ENCODE data around the gene COL23A1.

Gene COL23A1

GRCh38 chr5:178553517-178553916 is 36.7 kb downstream of the COL23A1 start:
- no peak for TF ChIP-seq CTCF (IDR thresholded peaks at IDR 0.05; ENCODE audit: borderline replicate concordance, control extremely low read depth, extremely low read depth, insufficient read depth, missing control alignments)
- in situ Hi-C loops (cut with MboI; ENCODE audit: low sequenced_read_pairs, unreplicated experiment): loop anchor here (10.0 kb wide), 1 partner anchor 269 kb away; no protein-coding TSS in a partner anchor
- DNase-seq (ENCODE audit: low spot score): no peak

GRCh38 chr5:178551468-178551867 is 38.7 kb downstream of the COL23A1 start:
- no peak for DNase-seq (ENCODE audit: low spot score)
- no peak for TF ChIP-seq CTCF (IDR thresholded peaks at IDR 0.05; ENCODE audit: borderline replicate concordance, control extremely low read depth, extremely low read depth, insufficient read depth, missing control alignments)
- in situ Hi-C loops (cut with MboI; ENCODE audit: low sequenced_read_pairs, unreplicated experiment): loop anchor here (10.0 kb wide), 1 partner anchor 267 kb away; no protein-coding TSS in a partner anchor

GRCh38 chr5:178551059-178551458 is 39.1 kb downstream of the COL23A1 start:
- peak; percentile 29 for TF ChIP-seq CTCF (IDR thresholded peaks at IDR 0.05; ENCODE audit: borderline replicate concordance, control extremely low read depth, extremely low read depth, insufficient read depth, missing control alignments)
- in situ Hi-C loops (cut with MboI; ENCODE audit: low sequenced_read_pairs, unreplicated experiment): loop anchor here (10.0 kb wide), 1 partner anchor 266 kb away; no protein-coding TSS in a partner anchor
- no peak for DNase-seq (ENCODE audit: low spot score)

- DNase-seq (ENCODE audit: low spot score): no peak
- in situ Hi-C loops (cut with MboI; ENCODE audit: low sequenced_read_pairs, unreplicated experiment): no loop called here
- no peak for TF ChIP-seq CTCF (IDR thresholded peaks at IDR 0.05; ENCODE audit: borderline replicate concordance, control extremely low read depth, extremely low read depth, insufficient read depth, missing control alignments)
These were observed 41.4 kb downstream of the COL23A1 start for GRCh38 chr5:178548746-178549145.

- TF ChIP-seq CTCF (IDR thresholded peaks at IDR 0.05; ENCODE audit: borderline replicate concordance, control extremely low read depth, extremely low read depth, insufficient read depth, missing control alignments): no peak
- in situ Hi-C loops (cut with MboI; ENCODE audit: low sequenced_read_pairs, unreplicated experiment): no loop called here
- DNase-seq (ENCODE audit: low spot score): no peak
These were observed 42.3 kb downstream of the COL23A1 start for GRCh38 chr5:178547753-178548415.

GRCh38 chr5:178547052-178547666 is 43.0 kb downstream of the COL23A1 start:
- no peak for TF ChIP-seq CTCF (IDR thresholded peaks at IDR 0.05; ENCODE audit: borderline replicate concordance, control extremely low read depth, extremely low read depth, insufficient read depth, missing control alignments)
- DNase-seq (ENCODE audit: low spot score): no peak
- in situ Hi-C loops (cut with MboI; ENCODE audit: low sequenced_read_pairs, unreplicated experiment): no loop called here
